GM23338 (cell line): Measurements from ENCODE around the gene NEK2. TPM values are rescaled to one million over a fixed set of nuclear protein-coding genes. Genes with fewer than 3 reads are reported as not detected.

Experiments
- ATAC-seq: fragments of 200-7000 bp; cut with Tn5 transposase; 3 replicates; pipeline ENCODE4 v1.9.1; 2020
- DNase-seq: peaks from one replicate; pipeline ENCODE4 v3.0.0-alpha.2; 2015; ENCODE audit warnings: low spot score
- H2AFZ ChIP-seq: fragments of 200-600 bp; sonication (generic); 2 replicates; pipeline ENCODE4 v1.8.0; 2016; ENCODE audit warnings: antibody characterized with exemption, mild to moderate bottlenecking, moderate library complexity
- H3F3A ChIP-seq: fragments of 200-600 bp; sonication (generic); replicated peaks from 2 replicates; pipeline ENCODE4 v1.8.0; 2017; ENCODE audit warnings: antibody characterized with exemption, mixed run types, low read depth
- H3K27ac ChIP-seq: fragments of 200-600 bp; sonication (generic); 2 replicates; pipeline ENCODE4 v1.6.1; 2016; ENCODE audit warnings: low read depth
- H3K27me3 ChIP-seq: fragments of 200-600 bp; sonication (generic); 2 replicates; pipeline ENCODE4 v1.8.0; 2016; ENCODE audit warnings: mild to moderate bottlenecking, mixed run types, moderate library complexity; ENCODE audit not compliant: insufficient read depth
- H3K36me3 ChIP-seq: fragments of 200-600 bp; sonication (generic); 2 replicates; pipeline ENCODE4 v1.8.0; 2016; ENCODE audit warnings: mild to moderate bottlenecking; ENCODE audit not compliant: insufficient read depth
- H3K4me1 ChIP-seq: fragments of 200-600 bp; sonication (generic); 2 replicates; pipeline ENCODE4 v1.8.0; 2016; ENCODE audit warnings: mild to moderate bottlenecking, moderate library complexity; ENCODE audit not compliant: insufficient read depth
- H3K4me2 ChIP-seq: fragments of 200-600 bp; sonication (generic); 2 replicates; pipeline ENCODE4 v1.7.1; 2017; ENCODE audit warnings: mixed run types
- H3K4me3 ChIP-seq: fragments of 200-600 bp; sonication (generic); 2 replicates; pipeline ENCODE4 v1.6.1; 2016; ENCODE audit warnings: mixed run types
- H3K79me2 ChIP-seq: fragments of 200-600 bp; sonication (generic); replicated peaks from 2 replicates; pipeline ENCODE4 v1.8.0; 2017; ENCODE audit warnings: mild to moderate bottlenecking; ENCODE audit not compliant: insufficient read depth
- H3K9me2 ChIP-seq: fragments of 200-600 bp; sonication (generic); 2 replicates; pipeline ENCODE4 v1.8.0; 2017; ENCODE audit not compliant: insufficient read depth
- H4K20me1 ChIP-seq: fragments of 200-600 bp; sonication (generic); replicated peaks from 2 replicates; pipeline ENCODE4 v1.8.0; 2017; ENCODE audit warnings: mild to moderate bottlenecking; ENCODE audit not compliant: insufficient read depth
- H3K27ac Mint-ChIP-seq: 2 replicates; pipeline ENCODE4 v1.8.0; 2020; ENCODE audit warnings: inconsistent platforms, mild to moderate bottlenecking, moderate library complexity, mixed read lengths
- H3K27me3 Mint-ChIP-seq: 3 replicates; pipeline ENCODE4 v1.8.0; 2022; ENCODE audit warnings: low read depth, mild to moderate bottlenecking, moderate library complexity, mixed read lengths, inconsistent platforms; ENCODE audit not compliant: insufficient read depth, poor library complexity
- H3K36me3 Mint-ChIP-seq: 3 replicates; pipeline ENCODE4 v1.8.0; 2021; ENCODE audit warnings: low read depth, mild to moderate bottlenecking, inconsistent platforms, moderate library complexity, mixed read lengths
- H3K4me1 Mint-ChIP-seq: 3 replicates; pipeline ENCODE4 v1.8.0; 2020; ENCODE audit warnings: mild to moderate bottlenecking, inconsistent platforms, mixed read lengths
- H3K4me3 Mint-ChIP-seq: 3 replicates; pipeline ENCODE4 v1.8.0; 2021; ENCODE audit warnings: moderate library complexity, mild to moderate bottlenecking, inconsistent platforms, mixed read lengths
- H3K9me3 Mint-ChIP-seq: 3 replicates; pipeline ENCODE4 v1.8.0; 2020; ENCODE audit warnings: moderate library complexity, mild to moderate bottlenecking, inconsistent platforms, mixed read lengths
- CREB1 ChIP-seq: fragments of 250-450 bp; sonication (Bioruptor Pico); IDR thresholded peaks from 2 replicates; pipeline ENCODE4 v1.5.0; 2020; ENCODE audit warnings: low read depth, mild to moderate bottlenecking, moderate library complexity
- EZH2 ChIP-seq: fragments of 200-600 bp; sonication (generic); IDR thresholded peaks from one replicate; pipeline ENCODE4 v1.8.0; 2017; ENCODE audit warnings: antibody characterized with exemption, mild to moderate bottlenecking, low read depth; ENCODE audit not compliant: unreplicated experiment
- EZH2phosphoT487 ChIP-seq: fragments of 200-600 bp; sonication (generic); IDR thresholded peaks from one replicate; pipeline ENCODE4 v1.8.1; 2018; ENCODE audit warnings: antibody characterized with exemption; ENCODE audit not compliant: unreplicated experiment
- NANOG ChIP-seq: IDR thresholded peaks from 2 replicates; pipeline ENCODE4 v1.6.1; 2016; ENCODE audit warnings: antibody characterized with exemption, borderline replicate concordance
- POLR2AphosphoS5 ChIP-seq: IDR thresholded peaks from 2 replicates; pipeline ENCODE4 v1.6.1; 2016; ENCODE audit warnings: antibody characterized with exemption, low read depth
- STAT1 ChIP-seq: IDR thresholded peaks from one replicate; pipeline ENCODE4 v1.6.1; 2016; ENCODE audit warnings: antibody characterized with exemption; ENCODE audit not compliant: unreplicated experiment
- ZNF114 ChIP-seq: fragments of 250-450 bp; sonication (Bioruptor Pico); IDR thresholded peaks from 2 replicates; pipeline ENCODE4 v1.5.0; 2020; ENCODE audit warnings: mild to moderate bottlenecking, moderate library complexity
- ZNF331 ChIP-seq: fragments of 250-450 bp; sonication (Bioruptor Pico); IDR thresholded peaks from 2 replicates; pipeline ENCODE4 v1.5.0; 2020; ENCODE audit warnings: low read depth, mild to moderate bottlenecking, moderate library complexity
- polyA plus RNA-seq: library from polyadenylated mRNA; unstranded; fragments of >200 nt; fragmentation: Nextera tagmentation; extraction: Ambion mirVana; gene quantifications from 2 replicates; pipeline ENCODE4 v1.2.1, GENCODE V29; 2016
- total RNA-seq: library from RNA; depleted of rRNA; stranded (reverse); fragments of >200 nt; shearing (Covaris generic); gene quantifications from 2 replicates; pipeline ENCODE4 v1.2.3, GENCODE V29; 2014
- TF ChIP-seq, protein P1 (sequence below): IDR thresholded peaks from one replicate; pipeline ENCODE4 v1.6.1; 2018; ENCODE audit warnings: antibody characterized with exemption; ENCODE audit not compliant: unreplicated experiment
- TF ChIP-seq, protein P2 (sequence below), 2 experiments: fragments of 200-600 bp in 1 of 2; sonication (generic) in 1 of 2; conservative IDR thresholded peaks; 2 replicates each; pipeline versions ENCODE4 v1.5.1 to v1.6.1; 2016 to 2017; ENCODE audit warnings: antibody characterized with exemption in 2 of 2, low read depth in 2 of 2, mild to moderate bottlenecking in 2 of 2, moderate library complexity in 1 of 2
- TF ChIP-seq, protein P3 (sequence below): IDR thresholded peaks from 2 replicates; pipeline ENCODE4 v1.6.1; 2016; ENCODE audit warnings: antibody characterized with exemption
- TF ChIP-seq, protein P4 (sequence below): fragments of 250-450 bp; sonication (Bioruptor Pico); IDR thresholded peaks from 2 replicates; pipeline ENCODE4 v1.5.0; 2020; ENCODE audit warnings: mild to moderate bottlenecking, moderate library complexity

Gene NEK2
- total and polyA plus RNA-seq, 2 experiments from 2014 or later, result 17.0 to 24.9 TPM

DNA sequence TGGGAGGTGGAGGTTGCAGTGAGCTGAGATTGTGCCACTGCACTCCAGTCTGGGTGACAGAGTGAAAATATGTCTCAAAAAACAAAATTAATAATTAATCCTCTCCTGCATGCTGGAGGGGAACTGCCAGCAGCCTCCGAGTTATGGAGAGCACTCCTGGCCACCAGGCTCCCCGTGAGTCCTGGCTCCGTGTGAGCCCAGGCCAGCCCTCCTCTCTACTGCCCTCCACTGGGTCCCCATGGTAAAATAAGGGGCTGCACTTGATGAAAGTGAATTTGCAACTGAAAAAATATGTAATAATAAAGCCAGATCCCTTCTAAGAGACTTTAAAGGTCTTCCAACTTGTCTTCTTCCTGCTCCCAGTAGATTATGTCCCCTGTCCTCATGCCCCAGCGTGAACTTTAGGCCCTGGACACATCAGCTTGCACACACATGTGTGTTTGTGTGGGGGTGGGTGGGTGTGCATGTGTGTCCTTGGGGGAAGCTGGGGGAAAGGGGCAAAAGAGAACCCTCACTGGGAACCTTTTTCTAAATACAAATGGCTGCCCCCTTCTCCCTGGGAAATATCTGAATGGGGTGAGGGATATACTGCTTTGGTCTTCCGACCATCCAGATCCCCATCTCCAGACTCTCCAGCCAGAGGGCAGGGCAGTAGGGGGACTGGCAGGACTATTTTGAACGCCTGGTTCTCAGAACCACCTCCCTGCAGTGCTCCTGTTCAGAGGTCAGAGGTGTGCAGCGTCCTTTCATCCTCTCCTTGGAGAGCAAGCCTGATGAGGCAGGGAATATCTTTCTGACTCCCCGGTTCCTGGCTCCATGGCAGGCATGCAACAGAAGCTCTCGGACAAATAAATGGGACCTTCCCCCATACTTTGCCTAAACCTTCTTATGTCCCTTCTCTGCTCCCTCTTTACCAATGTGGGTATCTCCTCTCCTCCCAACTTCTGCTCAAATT lies 26.2 kb downstream of the NEK2 start:
- H3K27ac Mint-ChIP-seq, result no peak overlapping the region
- H3K27ac ChIP-seq, result no peak overlapping the region
- H3K9me3 Mint-ChIP-seq, result no peaks in the 10 kb centered on the region; the same call in 2 of the 3 replicates
- H3K4me3 ChIP-seq, result no peak overlapping the region
- H3K4me1 Mint-ChIP-seq, result no peaks in the 10 kb centered on the region; the same call in 2 of the 3 replicates
- no peak for DNase-seq
- no peaks in the 10 kb centered on the region for H3K4me1 ChIP-seq
- no peak for ATAC-seq
- no peak overlapping the region for H3K4me2 ChIP-seq
- H3K36me3 ChIP-seq, result no peaks in the 10 kb centered on the region
- H4K20me1 ChIP-seq, result no peaks in the 10 kb centered on the region
- no peaks in the 10 kb centered on the region for H3K27me3 ChIP-seq
- H3K9me2 ChIP-seq, result no peaks in the 10 kb centered on the region
- TF ChIP-seq EZH2 (no peak), ZNF331 (CRISPR knock-in tag) (no peak), EZH2phosphoT487 (no peak), ZNF114 (CRISPR knock-in tag) (no peak), POLR2AphosphoS5 (no peak), CREB1 (no peak), STAT1 (no peak), NANOG (no peak)
- TF ChIP-seq, protein P1, sequence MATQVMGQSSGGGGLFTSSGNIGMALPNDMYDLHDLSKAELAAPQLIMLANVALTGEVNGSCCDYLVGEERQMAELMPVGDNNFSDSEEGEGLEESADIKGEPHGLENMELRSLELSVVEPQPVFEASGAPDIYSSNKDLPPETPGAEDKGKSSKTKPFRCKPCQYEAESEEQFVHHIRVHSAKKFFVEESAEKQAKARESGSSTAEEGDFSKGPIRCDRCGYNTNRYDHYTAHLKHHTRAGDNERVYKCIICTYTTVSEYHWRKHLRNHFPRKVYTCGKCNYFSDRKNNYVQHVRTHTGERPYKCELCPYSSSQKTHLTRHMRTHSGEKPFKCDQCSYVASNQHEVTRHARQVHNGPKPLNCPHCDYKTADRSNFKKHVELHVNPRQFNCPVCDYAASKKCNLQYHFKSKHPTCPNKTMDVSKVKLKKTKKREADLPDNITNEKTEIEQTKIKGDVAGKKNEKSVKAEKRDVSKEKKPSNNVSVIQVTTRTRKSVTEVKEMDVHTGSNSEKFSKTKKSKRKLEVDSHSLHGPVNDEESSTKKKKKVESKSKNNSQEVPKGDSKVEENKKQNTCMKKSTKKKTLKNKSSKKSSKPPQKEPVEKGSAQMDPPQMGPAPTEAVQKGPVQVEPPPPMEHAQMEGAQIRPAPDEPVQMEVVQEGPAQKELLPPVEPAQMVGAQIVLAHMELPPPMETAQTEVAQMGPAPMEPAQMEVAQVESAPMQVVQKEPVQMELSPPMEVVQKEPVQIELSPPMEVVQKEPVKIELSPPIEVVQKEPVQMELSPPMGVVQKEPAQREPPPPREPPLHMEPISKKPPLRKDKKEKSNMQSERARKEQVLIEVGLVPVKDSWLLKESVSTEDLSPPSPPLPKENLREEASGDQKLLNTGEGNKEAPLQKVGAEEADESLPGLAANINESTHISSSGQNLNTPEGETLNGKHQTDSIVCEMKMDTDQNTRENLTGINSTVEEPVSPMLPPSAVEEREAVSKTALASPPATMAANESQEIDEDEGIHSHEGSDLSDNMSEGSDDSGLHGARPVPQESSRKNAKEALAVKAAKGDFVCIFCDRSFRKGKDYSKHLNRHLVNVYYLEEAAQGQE, result no peak
- TF ChIP-seq, protein P2, sequence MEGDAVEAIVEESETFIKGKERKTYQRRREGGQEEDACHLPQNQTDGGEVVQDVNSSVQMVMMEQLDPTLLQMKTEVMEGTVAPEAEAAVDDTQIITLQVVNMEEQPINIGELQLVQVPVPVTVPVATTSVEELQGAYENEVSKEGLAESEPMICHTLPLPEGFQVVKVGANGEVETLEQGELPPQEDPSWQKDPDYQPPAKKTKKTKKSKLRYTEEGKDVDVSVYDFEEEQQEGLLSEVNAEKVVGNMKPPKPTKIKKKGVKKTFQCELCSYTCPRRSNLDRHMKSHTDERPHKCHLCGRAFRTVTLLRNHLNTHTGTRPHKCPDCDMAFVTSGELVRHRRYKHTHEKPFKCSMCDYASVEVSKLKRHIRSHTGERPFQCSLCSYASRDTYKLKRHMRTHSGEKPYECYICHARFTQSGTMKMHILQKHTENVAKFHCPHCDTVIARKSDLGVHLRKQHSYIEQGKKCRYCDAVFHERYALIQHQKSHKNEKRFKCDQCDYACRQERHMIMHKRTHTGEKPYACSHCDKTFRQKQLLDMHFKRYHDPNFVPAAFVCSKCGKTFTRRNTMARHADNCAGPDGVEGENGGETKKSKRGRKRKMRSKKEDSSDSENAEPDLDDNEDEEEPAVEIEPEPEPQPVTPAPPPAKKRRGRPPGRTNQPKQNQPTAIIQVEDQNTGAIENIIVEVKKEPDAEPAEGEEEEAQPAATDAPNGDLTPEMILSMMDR (conservative IDR thresholded peaks at IDR 0.05; ENCODE audit: low read depth in 2 of 2), result no peak
- TF ChIP-seq, protein P3, sequence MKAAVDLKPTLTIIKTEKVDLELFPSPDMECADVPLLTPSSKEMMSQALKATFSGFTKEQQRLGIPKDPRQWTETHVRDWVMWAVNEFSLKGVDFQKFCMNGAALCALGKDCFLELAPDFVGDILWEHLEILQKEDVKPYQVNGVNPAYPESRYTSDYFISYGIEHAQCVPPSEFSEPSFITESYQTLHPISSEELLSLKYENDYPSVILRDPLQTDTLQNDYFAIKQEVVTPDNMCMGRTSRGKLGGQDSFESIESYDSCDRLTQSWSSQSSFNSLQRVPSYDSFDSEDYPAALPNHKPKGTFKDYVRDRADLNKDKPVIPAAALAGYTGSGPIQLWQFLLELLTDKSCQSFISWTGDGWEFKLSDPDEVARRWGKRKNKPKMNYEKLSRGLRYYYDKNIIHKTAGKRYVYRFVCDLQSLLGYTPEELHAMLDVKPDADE, result no peak
- TF ChIP-seq, protein P4, sequence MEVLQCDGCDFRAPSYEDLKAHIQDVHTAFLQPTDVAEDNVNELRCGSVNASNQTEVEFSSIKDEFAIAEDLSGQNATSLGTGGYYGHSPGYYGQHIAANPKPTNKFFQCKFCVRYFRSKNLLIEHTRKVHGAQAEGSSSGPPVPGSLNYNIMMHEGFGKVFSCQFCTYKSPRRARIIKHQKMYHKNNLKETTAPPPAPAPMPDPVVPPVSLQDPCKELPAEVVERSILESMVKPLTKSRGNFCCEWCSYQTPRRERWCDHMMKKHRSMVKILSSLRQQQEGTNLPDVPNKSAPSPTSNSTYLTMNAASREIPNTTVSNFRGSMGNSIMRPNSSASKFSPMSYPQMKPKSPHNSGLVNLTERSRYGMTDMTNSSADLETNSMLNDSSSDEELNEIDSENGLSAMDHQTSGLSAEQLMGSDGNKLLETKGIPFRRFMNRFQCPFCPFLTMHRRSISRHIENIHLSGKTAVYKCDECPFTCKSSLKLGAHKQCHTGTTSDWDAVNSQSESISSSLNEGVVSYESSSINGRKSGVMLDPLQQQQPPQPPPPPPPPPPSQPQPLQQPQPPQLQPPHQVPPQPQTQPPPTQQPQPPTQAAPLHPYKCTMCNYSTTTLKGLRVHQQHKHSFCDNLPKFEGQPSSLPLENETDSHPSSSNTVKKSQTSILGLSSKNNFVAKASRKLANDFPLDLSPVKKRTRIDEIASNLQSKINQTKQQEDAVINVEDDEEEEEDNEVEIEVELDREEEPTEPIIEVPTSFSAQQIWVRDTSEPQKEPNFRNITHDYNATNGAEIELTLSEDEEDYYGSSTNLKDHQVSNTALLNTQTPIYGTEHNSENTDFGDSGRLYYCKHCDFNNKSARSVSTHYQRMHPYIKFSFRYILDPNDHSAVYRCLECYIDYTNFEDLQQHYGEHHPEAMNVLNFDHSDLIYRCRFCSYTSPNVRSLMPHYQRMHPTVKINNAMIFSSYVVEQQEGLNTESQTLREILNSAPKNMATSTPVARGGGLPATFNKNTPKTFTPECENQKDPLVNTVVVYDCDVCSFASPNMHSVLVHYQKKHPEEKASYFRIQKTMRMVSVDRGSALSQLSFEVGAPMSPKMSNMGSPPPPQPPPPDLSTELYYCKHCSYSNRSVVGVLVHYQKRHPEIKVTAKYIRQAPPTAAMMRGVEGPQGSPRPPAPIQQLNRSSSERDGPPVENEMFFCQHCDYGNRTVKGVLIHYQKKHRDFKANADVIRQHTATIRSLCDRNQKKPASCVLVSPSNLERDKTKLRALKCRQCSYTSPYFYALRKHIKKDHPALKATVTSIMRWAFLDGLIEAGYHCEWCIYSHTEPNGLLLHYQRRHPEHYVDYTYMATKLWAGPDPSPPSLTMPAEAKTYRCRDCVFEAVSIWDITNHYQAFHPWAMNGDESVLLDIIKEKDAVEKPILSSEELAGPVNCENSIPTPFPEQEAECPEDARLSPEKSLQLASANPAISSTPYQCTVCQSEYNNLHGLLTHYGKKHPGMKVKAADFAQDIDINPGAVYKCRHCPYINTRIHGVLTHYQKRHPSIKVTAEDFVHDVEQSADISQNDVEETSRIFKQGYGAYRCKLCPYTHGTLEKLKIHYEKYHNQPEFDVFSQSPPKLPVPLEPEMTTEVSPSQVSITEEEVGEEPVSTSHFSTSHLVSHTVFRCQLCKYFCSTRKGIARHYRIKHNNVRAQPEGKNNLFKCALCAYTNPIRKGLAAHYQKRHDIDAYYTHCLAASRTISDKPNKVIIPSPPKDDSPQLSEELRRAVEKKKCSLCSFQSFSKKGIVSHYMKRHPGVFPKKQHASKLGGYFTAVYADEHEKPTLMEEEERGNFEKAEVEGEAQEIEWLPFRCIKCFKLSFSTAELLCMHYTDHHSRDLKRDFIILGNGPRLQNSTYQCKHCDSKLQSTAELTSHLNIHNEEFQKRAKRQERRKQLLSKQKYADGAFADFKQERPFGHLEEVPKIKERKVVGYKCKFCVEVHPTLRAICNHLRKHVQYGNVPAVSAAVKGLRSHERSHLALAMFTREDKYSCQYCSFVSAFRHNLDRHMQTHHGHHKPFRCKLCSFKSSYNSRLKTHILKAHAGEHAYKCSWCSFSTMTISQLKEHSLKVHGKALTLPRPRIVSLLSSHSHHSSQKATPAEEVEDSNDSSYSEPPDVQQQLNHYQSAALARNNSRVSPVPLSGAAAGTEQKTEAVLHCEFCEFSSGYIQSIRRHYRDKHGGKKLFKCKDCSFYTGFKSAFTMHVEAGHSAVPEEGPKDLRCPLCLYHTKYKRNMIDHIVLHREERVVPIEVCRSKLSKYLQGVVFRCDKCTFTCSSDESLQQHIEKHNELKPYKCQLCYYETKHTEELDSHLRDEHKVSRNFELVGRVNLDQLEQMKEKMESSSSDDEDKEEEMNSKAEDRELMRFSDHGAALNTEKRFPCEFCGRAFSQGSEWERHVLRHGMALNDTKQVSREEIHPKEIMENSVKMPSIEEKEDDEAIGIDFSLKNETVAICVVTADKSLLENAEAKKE (CRISPR knock-in tag), result no peak
- H3F3A ChIP-seq, result no peaks in the 10 kb centered on the region
- H3K36me3 Mint-ChIP-seq, result no peaks in the 10 kb centered on the region
- no peak overlapping the region for H3K4me3 Mint-ChIP-seq
- no peaks in the 10 kb centered on the region for H3K79me2 ChIP-seq
- H2AFZ ChIP-seq, result no peak overlapping the region
- peaks cover 6% of the 10 kb centered on the region for H3K27me3 Mint-ChIP-seq
